ENCODE measurements around the gene MYH14.
"Not testable (repeated sequence)": the region's sequence is repeated elsewhere in the genome, so short reads cannot be mapped to it uniquely, and the experiment has no call there.

The MYH14 gene

DNA sequence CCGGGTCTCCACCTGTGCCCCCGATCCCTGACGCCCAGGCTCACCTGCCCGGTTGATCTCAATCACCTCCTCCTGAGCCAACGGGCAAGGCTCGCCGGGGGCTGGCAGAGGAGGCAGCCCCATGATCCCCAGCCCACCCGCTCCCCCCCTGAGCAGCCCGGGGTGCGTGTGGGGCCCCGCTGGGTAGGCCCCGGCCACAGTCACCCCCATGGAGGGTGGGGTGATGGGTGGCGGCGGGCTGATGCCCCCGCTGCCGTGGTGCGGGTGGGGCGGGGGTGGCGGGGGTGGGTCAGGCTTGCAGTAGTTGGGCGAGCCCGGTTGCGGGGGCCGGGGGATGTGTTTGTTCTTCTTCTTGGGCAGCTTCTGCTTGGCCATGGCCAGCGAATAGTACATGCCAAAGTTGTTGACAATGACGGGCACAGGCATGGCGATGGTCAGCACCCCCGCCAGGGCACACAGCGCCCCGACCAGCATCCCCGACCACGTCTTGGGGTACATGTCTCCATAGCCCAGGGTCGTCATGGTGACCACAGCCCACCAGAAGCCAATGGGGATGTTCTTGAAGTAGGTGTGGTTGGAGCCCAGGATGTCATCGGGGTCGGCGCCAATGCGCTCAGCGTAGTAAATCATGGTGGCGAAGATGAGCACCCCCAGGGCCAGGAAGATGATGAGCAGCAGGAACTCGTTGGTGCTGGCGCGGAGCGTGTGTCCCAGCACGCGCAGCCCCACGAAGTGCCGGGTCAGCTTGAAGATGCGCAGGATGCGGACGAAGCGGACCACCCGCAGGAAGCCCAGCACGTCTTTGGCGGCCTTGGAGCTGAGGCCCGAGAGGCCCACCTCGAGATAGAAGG lies 119.7 kb downstream of the MYH14 start:
- DNase-seq = no peak

DNA sequence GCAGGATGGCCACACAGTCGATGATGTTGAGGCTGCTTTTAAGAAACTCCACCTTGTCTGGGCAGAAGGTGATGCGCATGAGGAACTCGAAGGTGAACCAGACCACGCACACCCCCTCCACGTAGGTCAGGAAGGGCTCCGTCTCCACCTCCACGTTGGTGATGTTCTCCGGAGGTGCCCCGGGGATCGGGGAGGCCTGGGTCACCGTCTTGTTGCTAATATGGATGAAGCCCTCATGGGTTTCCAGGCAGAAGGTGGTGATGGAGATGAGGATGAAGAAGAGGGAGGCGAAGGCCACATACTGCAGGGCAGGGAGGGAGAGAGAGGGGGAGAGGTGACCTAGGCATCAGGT lies 120.3 kb downstream of the MYH14 start:
- no peak for DNase-seq

GRCh38 chr19:50324331-50324730 lies 120.9 kb downstream of the MYH14 start:
- no peak for DNase-seq

DNA sequence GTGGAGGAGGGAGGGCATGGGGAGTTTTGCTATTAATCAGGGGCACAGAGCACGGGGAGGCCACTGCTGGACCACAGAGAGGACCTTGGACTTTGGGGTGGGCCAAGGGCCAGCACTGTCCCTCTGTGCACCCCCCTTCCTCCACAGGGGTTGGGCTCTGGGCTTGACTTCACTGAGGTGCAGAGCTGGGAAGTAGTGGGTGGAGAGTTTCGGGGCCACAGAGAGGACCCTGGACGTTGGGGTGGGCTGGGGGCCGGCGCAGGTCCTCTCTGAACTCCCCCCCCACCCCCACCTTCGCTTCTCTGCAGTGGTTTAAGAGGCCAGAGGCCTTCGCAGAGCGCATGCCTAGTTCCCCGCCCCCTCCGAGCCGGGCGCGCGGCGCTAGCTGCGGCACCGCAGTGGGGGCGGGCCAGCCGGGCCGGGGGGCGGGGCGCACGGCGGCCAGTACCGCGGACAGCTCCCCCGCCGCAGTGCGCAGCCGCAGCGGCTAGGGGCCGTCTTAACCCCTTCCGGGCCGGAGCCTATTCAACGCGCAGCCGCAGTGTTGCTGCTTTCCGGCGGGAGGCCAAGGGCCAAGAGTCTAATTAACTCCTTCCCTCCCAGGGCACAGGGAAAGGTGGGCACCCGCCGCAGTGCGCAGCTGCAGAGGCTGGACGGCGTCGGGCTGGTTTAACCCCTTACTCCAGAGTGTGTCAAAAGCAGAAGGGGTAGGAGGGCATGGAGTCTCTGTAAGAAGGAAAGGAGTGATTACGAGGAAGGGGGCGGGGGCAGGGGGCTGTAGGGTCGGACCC lies 122.1 kb downstream of the MYH14 start:
- peak; percentile 23 for DNase-seq

- no peak for DNase-seq
Measured at GRCh38 chr19:50326101-50326664, 122.8 kb downstream of the MYH14 start.

DNA sequence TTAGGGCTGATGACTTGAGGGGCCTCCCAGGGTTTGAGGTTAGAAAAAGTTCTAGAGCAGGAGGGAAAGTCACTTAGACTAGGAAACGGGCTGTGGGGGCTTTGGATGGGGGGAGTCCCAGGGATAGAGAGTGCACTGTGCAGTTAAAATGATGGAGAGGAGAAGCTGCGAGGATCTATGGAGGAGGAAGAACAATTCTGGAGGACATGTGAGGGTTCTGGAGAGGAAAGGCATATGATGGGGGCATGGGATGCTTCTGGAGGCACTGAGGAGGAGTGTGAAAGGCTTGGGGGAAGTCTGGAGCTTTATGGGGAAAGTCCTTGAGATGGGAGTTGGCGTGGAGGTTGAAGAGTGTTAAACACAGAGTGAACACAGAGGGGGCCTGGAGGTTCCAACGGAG lies 123.6 kb downstream of the MYH14 start:
- DNase-seq = no peak

DNA sequence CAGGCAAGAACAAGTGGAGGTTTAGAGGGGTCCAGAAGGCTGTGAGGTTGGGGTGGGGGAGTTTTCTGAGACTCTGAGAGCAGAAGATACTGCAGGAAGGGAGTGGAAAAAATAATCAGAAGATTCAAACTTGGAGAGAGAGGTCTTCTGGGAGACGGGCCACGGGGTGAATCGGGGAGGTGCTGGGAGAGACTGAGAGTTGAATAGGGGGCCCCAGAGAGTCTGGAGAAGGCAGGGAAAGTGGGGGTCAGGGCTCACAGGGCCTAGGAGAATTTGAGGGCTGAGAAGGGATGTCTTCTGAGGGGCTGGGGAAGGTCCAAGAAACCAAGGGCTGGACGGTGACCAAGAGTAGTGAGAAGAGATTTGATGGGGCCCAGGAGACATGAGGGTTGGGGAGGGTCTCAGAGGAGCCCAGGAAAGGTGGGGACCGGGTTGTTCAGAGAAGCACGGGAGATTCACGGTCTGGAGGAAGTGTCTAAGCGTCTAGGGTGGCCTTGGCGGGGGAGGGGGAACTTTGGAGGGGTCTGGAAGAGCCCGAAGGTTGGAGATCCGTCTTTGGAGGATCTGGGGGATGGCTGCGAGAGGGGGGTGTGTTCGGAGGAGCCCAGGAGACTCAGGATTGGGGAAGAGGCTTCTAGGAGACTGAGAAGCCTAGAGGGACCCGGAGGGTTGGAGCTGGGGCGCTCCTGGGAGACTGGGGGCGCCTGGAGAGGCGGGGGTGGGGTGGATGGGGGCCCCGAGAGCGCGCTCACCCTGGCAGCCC lies 124.2 kb downstream of the MYH14 start:
- no peak for DNase-seq

DNA sequence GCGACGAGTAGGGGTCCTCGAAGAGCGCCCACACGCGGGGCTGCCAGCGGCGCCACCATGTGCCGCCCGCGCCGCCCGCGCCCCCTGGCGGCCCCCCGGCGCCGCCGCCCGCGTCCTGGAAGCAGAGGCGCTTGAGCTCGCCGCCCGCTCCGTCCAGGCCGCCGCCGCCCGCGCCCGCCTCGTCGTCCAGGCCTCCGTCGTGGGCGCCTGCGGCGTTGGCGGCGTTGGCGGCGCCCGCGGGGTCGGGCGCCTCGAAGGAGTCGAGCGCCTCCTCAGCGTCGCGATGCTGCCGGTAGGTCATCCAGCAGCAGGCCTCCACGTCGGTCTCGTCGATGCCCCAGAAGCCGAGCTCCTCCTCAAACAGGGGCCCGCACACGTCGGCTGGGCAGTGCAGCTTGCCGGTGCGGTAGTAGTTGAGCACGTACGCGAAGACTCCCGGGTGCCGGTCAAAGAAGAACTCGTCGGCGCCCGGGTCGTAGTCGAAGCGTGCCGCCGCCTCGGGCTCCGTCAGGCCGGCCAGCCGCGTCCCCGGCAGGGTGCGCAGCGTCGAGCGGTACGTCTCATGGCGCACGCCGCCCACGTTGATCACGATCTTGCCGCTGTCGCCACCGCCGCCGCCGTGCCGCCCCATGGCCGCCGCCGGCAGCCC lies 124.9 kb downstream of the MYH14 start:
- DNase-seq = no peak

GRCh38 chr19:50328873-50329145 lies 125.4 kb downstream of the MYH14 start:
- no peak for DNase-seq

DNA sequence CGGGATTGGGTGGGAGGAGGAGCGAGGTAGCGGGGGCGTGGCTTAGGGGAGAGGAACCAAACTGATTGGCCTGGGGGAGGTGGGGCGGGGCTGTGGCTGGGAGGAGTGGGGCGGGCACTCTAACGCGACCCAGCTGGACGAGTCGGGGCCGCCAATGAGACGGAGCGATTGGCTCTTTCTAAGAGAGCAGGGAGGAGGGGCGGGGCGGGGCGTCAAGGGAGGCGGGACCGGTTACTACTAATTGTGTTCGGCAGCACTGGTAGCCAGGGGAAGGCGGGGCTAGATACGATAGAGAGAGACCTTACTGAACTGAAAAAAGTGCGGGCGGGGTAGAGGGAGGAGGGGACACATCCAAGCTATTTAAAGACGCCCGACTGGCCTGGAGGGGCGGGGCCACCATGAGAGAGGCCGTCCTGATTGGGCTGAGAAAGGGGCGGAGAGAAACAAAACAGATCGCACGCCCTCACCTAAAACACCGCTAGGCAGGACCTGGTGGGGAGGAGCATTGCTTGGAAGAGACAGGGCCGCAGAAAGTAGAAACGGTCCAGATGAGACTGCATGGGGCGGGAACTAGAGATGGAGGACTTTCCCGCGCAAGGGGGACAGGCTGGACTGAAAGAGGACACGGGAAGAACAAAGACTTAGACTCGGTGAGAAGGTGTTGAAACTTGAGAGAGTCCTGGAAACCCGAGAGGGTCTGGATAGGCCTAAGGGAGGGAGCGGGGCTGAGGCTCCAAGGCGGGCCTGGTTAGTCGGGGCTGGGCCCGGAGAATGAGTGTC lies 125.9 kb downstream of the MYH14 start, which contains the start of gene KCNC3:
Gene KCNC3 (minus strand): TSS at position 232 of the 780 bp plus-strand sequence. CDS start 295 bp downstream, outside the sequence.
- DNase-seq = peak; percentile 98

- DNase-seq = not testable (repeated sequence)
Measured at GRCh38 chr19:50329926-50330294, 126.5 kb downstream of the MYH14 start.

DNA sequence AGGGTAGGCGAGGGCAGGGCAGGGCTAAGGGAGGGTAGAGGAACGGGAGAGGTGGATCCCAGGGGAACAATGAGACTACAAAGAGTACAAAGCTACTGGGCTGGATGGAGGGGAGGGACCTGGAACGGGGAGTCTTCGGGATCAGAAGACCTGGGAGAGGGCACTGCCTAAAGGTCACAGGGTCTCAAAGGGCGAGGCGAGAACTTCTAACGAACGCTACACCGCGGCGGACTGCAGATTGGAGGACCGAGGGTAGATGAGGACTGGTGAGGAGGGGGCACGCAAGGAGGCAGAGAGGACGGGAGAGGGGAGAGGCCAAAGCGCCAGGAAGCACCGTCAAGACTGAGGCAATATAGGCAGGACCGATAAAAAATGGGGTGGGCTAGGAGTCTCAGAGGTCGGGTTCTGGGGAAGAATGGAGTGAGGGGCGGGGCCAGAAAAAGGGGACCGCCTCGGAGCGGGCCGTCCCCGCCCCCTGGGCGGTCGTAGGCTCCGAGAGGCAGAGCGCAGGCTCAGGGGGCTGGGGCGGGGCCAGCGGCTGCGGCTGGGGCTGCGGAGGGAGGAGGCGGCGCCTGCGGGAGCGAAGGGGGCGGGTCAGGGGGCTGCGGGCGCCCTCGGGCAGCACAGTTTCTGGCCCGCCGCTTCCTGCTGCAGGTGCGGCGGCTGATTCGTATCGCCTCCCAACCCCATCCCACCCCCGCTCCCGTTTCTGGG lies 127.1 kb downstream of the MYH14 start:
- peak; percentile 56 for DNase-seq

GRCh38 chr19:50331221-50331993 lies 128.0 kb downstream of the MYH14 start:
- no peak for DNase-seq

DNA sequence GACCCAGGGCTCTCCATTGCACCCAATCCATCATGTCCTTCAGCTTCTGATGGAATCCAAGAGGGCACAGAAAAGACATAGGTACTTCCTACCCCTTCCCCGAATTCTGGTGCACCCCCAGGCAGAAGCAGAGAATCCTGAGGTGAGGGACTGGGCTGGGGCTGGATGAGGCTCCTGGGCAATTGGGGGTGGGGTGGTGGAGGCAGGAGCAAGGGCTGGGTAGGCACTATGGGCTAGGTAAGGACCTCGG lies 128.5 kb downstream of the MYH14 start:
- DNase-seq = no peak

- DNase-seq = no peak
Measured at GRCh38 chr19:50332244-50333038, 129.0 kb downstream of the MYH14 start.

DNA sequence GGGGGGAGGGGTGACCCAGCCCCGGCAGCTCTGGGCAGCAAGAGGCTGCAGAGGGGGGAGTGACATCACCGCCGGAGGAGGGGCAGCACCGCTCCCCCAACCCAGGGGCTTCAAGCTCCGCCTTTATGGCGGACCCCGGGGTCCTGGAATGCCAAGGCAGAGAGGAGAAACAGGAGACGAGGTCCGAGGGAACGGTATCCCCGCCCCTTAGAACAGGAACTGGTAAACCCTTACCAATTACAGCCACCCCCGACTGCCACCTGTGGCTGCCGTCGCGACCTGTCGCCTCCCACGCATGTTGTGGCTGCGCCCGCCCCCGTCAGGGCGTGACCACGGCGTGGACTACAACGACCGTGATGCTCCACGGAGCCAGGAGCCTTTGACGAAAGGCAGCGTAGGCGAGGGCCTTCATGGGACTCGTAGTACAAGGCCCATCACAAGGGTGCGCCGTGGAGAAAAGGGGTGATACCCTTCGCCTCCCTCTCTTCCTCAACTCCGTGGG lies 129.9 kb downstream of the MYH14 start:
- no peak for DNase-seq

DNA sequence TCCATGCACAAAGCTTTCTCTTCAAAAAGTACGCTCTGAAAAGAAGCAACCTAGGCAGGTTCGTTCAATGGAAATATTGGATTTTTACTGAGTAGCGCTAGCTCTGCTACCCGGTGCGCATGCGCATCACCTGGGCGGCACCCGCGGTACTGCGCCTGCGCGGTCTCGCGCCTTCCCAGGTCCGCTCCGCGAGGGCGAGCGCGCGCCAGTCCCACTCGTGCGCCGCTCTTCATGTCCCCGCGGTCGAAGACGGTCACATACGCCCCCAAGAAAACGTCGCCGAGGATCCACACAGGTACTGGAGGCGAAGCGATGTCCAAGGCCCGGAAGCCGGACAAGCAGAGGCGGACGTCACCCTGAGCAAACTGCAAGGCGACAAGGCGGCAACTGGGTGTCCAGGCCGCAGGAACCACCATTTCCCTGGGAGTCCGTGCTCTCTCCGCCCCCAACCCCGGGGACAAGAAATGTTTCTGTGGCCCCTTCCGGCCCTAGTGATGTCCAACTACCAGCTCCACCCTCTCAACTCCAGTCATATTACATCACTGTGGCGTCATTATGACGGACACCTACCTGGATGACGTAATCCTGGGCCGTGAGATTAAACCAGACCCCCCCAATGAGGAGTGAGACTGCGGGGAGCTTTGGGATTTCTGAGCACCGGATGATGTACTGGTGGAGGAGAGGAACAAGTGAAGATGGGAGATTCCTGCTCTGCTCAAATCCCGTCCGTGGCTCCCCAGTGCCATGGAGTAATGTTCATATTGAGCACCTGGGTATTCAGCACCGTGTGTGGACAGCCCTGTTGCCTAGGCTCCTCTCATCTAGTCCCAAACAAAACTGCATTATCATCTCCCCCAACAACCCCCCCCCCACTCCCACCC lies 130.6 kb downstream of the MYH14 start:
- peak; percentile 54 for DNase-seq

DNA sequence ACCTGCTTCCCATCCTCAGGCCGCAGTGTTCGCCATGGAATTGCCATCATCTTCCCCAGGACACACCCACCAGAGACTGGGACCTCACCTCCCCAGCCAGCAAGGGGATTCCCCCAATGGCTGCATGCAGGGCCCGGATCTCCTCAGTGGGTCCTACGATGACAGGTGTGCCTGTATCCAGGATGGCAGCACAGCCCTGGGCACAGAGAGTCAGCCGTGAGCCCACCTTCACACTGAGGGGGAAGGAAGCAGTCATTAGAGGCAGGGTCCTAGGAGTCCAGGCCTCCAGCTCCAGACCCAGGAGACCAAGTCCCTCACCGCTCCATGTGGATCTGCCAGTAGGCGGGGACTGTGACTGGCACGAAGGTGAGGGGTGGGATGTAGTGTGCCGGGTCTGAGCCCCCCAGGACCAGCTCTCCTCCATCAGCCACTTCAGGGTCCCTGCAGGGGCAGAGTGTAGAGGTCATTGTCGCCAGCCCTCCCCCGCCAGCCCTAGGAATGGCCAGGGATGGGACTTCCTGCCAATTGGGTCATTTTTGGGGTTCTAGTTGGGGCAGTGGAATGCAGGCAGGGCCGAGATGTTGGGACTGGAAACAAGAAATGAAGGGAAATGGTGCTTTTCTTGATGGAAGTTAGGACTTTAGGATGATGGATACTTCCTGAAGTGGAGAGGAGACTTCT lies 131.5 kb downstream of the MYH14 start:
- DNase-seq = no peak
